DND-41 (cell line): ENCODE data around the gene CRYBB2.

ENCODE experiments used
- CTCF ChIP-seq: IDR thresholded peaks from 2 replicates; pipeline ENCODE4 v1.5.1; 2012; ENCODE audit warnings: borderline replicate concordance, low read length, moderate library complexity, mild to moderate bottlenecking; ENCODE audit not compliant: poor library complexity, severe bottlenecking; ENCODE audit errors: extremely low read depth
- EZH2 ChIP-seq: IDR thresholded peaks from 3 replicates; pipeline ENCODE4 v1.6.1; 2012; ENCODE audit warnings: borderline replicate concordance, low read depth, mild to moderate bottlenecking, moderate library complexity, low read length, inconsistent platforms; ENCODE audit not compliant: severe bottlenecking

GRCh38 chr22:25206998-25207397, 12.4 kb upstream of the CRYBB2 start:
- TF ChIP-seq CTCF (no peak), EZH2 (no peak)
